Measurements from ENCODE around the gene LSAMP.

LSAMP gene

DNA sequence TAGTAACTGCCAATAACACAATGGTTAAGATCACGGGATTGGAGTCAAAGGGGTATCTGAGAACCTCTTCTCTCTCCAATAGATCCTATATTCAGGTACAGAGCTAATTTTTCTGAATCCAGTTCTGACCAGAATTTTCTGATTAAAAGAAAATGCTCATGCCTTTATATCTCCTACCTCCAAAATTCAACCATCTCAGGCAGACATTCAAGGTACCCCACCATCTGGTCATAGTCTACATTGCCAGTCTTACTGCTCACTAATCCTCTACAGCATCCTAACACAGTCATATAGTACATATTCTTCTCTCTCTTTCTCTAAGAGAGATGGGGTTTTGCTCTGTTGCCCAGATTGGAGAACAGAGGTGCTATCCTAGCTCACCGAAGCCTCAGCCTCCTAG is 59.1 kb downstream of the LSAMP start:
- H3K4me3 ChIP-seq (ENCODE audit: low read depth, low read length): no peak overlapping the region
- TF ChIP-seq, protein P1, sequence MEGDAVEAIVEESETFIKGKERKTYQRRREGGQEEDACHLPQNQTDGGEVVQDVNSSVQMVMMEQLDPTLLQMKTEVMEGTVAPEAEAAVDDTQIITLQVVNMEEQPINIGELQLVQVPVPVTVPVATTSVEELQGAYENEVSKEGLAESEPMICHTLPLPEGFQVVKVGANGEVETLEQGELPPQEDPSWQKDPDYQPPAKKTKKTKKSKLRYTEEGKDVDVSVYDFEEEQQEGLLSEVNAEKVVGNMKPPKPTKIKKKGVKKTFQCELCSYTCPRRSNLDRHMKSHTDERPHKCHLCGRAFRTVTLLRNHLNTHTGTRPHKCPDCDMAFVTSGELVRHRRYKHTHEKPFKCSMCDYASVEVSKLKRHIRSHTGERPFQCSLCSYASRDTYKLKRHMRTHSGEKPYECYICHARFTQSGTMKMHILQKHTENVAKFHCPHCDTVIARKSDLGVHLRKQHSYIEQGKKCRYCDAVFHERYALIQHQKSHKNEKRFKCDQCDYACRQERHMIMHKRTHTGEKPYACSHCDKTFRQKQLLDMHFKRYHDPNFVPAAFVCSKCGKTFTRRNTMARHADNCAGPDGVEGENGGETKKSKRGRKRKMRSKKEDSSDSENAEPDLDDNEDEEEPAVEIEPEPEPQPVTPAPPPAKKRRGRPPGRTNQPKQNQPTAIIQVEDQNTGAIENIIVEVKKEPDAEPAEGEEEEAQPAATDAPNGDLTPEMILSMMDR (IDR thresholded peaks at IDR 0.05; ENCODE audit: low read depth, low read length, missing control alignments): no peak
- no peak for DNase-seq (ENCODE audit: low read depth)
- in situ Hi-C loops (cut with HindIII; ENCODE audit: low sequenced_read_pairs): no loop called here

DNA sequence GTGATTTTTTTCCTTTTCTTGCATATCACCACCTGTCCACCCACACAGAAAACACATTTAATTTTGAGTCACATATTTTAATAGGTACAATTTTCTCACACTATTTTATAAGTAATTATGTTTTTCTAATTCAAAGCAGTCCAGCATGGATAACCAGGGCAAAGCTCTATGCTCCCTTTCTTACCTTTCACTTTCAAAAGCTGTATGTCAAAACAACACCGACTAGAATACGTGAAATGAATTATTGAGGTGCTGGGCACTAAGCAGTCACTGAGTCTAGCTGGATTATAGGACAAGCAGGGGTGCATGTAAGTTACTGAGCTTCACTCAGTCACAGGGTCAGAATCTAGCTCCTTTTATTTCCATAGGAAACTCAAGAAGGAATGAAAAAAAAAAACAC is 60.6 kb downstream of the LSAMP start:
- TF ChIP-seq, protein P1 (IDR thresholded peaks at IDR 0.05; ENCODE audit: low read depth, low read length, missing control alignments): no peak
- in situ Hi-C loops (cut with HindIII; ENCODE audit: low sequenced_read_pairs): no loop called here
- H3K4me3 ChIP-seq (ENCODE audit: low read depth, low read length): no peak overlapping the region
- no peak for DNase-seq (ENCODE audit: low read depth)

DNA sequence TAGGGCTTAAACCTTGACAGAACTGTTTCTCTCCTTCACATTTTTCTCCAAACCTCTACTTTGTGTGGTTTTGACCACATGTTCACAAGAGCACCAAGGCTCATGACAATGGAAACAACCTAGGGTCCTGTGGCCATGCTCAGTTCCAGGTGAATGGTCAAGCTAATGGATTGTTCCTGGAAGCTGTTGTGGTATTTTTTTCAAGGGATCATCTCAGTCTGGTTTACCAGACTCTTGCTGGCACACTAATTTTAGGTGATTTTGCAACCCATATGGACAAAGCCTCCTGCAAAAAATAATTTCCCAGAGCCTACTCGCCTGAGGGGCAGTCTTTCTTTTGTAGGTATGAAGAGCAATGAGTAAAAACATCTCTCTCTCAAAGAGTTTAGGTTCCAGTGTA is 67.2 kb downstream of the LSAMP start:
- in situ Hi-C loops (cut with HindIII; ENCODE audit: low sequenced_read_pairs): no loop called here
- TF ChIP-seq, protein P1 (IDR thresholded peaks at IDR 0.05; ENCODE audit: low read depth, low read length, missing control alignments): no peak

DNA sequence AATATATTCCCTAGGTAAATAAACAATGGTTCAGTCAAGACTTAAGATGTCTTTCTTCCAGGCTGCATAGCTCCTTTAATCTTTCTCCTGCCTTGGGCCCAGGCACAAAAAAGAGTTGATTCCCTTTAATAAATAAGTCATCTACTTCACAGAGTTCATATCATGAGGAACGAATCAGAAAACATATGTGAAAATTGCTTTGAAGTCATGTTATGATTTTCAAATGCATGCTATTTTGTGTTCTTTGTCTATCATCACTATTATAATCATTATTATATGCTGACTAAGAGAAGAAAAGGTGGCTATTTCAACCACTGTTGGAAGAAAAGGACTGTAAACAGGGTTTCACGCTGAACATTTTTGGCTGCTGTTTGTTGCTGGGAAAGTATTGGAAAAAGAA is 70.4 kb downstream of the LSAMP start:
- no peak overlapping the region for H3K4me3 ChIP-seq (ENCODE audit: low read depth, low read length)
- in situ Hi-C loops (cut with HindIII; ENCODE audit: low sequenced_read_pairs): no loop called here
- TF ChIP-seq, protein P1 (IDR thresholded peaks at IDR 0.05; ENCODE audit: low read depth, low read length, missing control alignments): no peak
- no peak for DNase-seq (ENCODE audit: low read depth)

More for the DNA sequence above, 67.2 kb downstream of the LSAMP start:
- H3K4me3 ChIP-seq (ENCODE audit: low read depth, low read length): no peak overlapping the region
- DNase-seq (ENCODE audit: low read depth): no peak

DNA sequence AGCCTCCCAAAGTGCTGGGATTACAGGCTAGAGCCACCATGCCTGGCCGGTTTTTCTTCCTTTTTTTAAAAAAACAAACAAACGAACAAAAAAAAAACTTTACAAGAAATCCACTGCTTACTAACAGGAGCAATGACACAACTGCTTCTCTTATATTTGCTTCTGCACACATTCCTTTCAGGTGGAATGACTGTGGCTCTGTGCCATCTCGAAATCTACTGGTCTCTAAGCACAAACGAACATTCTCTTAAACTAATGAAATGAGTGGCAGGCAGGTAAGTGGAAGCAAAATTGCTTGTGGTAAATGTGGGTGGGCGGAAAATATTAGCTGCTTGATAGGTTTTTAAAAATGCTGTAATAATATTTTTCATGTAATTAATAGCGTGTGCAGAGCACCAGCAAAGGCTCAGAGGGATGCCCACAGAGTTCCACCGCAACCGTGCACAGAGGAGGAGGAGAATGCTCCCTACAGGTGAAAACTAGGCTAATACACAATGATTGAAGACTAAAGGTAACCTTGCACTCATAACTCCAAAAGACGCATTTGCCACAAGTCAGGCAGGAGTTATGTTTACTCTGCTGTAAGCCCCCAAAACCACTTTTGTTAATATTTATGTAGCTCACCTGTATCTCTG is 77.4 kb downstream of the LSAMP start:
- in situ Hi-C loops (cut with HindIII; ENCODE audit: low sequenced_read_pairs): no loop called here
- TF ChIP-seq, protein P1 (IDR thresholded peaks at IDR 0.05; ENCODE audit: low read depth, low read length, missing control alignments): no peak

DNA sequence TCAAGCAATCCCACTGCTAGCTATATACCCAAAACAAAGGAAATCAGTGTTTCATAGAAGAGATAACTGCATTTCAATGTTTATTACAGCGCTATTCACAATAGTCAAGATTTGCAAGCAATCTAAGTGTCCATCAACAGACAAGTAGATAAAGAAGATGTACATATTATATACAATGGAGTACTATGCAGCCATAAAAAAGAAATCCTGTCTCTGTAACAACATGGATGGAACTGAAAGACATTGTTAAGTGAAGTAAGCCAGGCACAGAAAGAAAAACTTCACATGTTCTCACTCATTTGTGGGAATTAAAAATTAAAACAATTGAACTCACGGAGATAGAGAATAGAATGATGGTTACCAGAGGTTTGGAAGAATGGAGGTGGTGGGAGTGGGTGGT is 89.2 kb downstream of the LSAMP start:
- TF ChIP-seq, protein P1 (IDR thresholded peaks at IDR 0.05; ENCODE audit: low read depth, low read length, missing control alignments): no peak
- DNase-seq (ENCODE audit: low read depth): no peak
- in situ Hi-C loops (cut with HindIII; ENCODE audit: low sequenced_read_pairs): no loop called here
- H3K4me3 ChIP-seq (ENCODE audit: low read depth, low read length): no peak overlapping the region

More for the DNA sequence above, 77.4 kb downstream of the LSAMP start:
- H3K4me3 ChIP-seq (ENCODE audit: low read depth, low read length): no peak overlapping the region
- DNase-seq (ENCODE audit: low read depth): no peak
